SH-SY5Y (cell line): ENCODE results near the gene SURF1.

Experiments used
- GATA2 ChIP-seq: IDR thresholded peaks from 2 replicates; pipeline ENCODE4 v1.6.1; 2011; ENCODE audit warnings: mild to moderate bottlenecking, low read depth, low read length
- GATA3 ChIP-seq: IDR thresholded peaks from 2 replicates; pipeline ENCODE4 v1.6.1; 2011; ENCODE audit warnings: low read depth, mild to moderate bottlenecking, low read length, moderate library complexity

- TF ChIP-seq GATA2 = no peak
- no peak for TF ChIP-seq GATA3
Measured at GRCh38 chr9:133321411-133321935, 34.8 kb downstream of the SURF1 start.
